Measurements from ENCODE around the gene MRPL19. TPM values are rescaled to one million over a fixed set of nuclear protein-coding genes. Genes with fewer than 3 reads are reported as not detected.
A peak's percentile ranks its signal among the peaks of the same experiment; 100 is the strongest.

Gene MRPL19
- total RNA-seq, 1 donor from 2014 or later: 46.0 TPM

DNA sequence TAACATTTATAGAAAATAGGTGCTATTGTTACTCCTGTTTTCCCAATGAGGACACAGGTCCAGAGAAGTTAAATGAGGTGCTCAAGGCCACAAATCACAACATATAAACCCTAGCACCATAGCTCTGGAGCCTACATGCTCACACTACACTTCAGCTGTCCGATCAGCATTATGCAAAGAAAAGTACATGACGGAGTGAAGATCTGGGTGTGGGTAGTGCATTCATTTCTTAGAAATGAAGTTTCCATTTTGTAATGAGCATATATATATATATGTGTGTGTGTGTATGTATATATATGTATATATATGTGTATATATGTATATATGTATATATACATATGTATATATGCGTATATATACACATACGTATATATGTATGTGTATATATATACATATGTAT is 30.2 kb upstream of the MRPL19 start:
- DNase-seq (ENCODE audit: low read depth, low spot score): no peak

DNA sequence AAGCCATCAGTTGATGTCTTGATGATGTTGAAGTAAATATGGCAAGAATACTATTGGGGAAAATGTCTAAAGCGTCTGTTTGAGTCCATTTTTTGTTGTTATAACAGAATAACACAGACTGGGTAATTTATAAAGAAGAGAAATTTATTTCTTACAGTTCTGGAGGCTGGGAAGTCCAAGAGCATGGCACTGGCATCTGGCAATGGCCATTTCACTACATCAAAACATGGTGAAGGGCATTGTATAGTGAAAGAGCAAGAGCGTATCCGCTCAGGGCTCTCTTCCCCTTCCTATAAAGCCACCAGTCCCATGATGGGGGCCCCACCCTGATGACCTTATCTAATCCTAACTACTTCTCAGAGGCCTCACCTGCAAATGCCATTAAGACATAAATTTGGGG is 29.6 kb upstream of the MRPL19 start:
- no peak for DNase-seq (ENCODE audit: low read depth, low spot score)

DNA sequence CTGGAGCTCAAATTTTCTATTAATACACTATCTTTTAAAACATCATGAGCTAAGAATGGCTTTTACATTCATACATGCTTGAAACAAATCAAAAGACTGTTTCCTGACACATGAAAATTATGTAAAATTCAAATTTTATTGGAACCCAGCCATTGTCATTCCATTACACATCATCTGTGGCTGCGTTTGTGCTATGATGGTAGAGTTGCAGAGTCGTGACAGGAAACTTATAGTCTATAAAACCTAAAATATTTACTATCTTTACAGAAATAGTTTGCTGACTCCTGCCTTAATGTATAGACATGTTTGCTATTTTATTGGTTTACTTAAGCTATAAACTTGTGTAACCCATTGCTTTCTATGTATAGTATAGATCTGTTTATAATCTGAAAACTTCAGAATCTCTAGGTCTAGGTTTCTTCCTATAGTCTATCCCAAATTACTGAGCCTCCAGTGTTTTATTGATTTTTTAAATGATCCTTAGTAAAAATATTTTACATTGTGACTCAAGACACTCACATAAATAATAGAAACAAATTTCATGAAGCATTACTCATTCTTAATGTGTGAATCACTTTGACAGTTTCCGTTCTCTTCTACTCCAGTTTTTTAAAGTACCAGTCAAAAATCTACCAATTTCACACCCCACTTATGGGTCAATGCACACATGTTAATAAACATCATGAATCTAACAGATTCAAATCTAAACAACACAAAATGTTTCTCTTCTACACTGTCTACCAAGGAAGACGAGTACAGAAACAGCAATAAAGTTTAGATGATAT is 26.4 kb upstream of the MRPL19 start:
- DNase-seq (ENCODE audit: low read depth, low spot score): no peak

DNA sequence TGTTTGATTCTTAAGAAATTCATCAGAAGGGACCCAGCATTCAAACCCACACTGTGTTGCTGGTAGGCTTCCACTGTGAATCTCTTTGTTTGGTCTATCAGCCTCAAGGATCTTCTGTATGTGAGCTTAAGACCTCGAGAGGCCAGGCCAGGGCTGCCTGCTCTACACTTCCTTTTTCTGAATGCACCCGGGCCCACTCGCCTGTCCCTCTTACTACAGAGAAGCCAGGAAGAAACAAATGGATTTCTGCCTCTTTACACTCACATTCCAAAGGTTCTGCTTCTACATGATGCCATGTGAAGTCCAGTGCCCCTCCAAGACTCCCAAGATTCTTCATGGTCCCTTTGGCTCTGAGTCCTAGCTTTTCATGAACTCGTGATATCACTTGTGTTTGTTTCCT is 25.4 kb upstream of the MRPL19 start:
- DNase-seq (ENCODE audit: low read depth, low spot score): no peak

DNA sequence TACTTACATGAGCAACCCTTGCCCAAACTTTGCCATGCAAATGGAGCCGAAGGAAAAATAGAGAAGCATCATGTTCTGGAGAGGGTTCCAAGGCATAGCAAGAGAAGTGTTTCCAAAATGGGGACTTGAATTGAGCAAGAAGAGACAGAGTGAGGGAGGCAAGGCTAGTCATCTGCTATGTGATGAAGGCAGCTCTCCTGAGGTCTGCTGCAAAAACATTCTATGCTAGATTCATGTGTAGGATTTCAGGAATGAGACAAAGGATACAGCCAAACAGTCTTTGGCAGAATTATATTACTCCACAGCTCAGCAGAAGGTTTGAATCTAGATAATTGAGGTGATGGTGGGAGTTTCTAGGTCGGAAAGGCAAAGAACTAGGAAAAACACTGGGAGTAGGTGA is 24.1 kb upstream of the MRPL19 start:
- no peak for DNase-seq (ENCODE audit: low read depth, low spot score)

DNA sequence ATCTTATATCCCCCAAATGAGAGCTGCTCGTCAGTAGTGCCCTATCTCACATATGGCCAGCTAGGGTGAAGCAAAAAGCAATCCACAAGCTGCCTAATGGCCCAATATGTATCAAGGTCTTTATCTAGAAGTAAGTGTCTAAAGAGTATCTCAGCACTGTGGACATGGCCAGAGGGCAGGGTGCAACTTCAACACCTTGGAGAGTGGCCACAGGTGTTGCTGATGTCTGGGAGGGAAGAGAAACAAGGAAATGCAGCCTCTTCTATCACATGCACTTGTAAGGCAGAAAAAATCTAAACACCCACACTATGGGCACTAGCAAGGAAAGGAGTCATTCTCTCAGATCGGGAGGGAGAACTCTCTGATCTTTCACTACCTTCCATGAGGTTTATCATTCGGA is 23.7 kb upstream of the MRPL19 start:
- DNase-seq (ENCODE audit: low read depth, low spot score): no peak

DNA sequence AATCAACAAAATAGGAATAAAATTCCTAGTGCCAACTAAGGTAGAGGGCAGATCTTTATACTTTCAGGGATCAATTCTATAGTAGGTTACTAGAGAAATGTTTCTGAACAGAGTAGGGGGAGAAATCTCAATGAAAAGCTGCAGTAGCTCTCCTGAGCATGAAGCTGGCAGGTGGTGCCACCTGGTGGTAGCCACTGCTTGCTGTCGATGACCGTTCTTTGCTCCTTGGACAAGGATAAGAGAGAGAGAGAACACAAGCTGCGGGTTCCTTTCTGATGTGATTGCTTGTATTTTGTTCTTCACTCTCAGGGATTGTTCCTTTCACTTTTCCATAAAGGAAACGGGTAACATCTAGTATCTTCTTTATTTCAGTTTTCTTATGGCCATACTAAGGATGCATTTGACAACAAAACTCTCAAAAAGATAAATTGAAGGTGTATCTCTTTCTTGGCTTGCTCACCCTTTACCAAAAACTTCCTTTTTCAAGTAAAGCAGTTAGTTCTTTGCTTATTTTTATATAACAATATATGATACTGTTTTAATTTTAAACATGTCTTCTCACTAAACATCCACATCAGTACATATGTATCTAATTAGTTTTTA is 18.6 kb upstream of the MRPL19 start:
- DNase-seq (ENCODE audit: low read depth, low spot score): peak; percentile 36

DNA sequence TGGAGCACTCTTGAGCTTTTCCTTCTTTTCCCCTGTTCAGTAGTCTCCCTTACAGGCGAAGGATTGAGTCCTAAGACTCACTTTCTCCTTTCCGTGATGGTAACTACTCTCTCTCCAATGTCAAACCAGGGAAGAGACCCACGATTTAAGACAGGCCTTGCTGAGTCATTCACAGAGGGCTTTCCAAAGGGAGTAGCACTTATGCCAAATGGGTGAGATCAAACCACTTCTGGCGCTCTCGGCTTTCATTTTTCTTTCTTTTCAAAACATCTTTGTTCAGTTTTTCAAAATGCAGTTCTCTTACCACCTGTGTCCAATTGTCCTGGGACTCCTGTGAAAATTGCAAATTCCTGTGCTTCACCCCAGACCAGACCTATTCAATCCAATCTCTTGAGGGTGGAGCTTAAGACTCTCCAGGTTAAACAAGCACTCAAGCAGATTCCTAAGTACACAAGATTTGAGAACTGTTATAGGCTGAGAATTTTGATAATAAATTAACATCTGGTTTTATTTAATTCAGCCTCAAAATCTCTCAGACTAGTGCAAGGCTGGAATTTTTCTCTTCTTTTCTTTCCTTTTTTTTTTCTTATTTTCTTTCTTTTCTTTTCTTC is 14.4 kb upstream of the MRPL19 start:
- DNase-seq (ENCODE audit: low read depth, low spot score): no peak

DNA sequence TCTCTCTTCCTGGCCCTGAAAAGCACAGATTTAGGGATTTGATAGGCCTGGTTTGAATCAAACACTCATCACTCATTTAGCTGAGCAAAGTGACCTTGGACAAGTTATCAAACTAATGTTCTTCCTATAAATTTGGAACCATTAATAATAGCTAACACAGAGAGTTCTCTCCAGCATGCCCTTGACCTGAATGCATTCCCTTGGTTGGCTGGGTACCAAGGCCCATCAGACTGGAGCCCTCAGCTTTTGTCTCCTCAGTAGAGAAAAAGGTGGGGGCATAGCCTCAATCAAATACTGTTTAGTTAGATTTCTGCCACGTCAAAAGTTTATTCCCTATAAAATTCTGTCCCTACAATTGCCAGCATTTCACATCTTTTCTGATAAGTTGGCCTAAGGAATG is 13.8 kb upstream of the MRPL19 start:
- no peak for DNase-seq (ENCODE audit: low read depth, low spot score)

DNA sequence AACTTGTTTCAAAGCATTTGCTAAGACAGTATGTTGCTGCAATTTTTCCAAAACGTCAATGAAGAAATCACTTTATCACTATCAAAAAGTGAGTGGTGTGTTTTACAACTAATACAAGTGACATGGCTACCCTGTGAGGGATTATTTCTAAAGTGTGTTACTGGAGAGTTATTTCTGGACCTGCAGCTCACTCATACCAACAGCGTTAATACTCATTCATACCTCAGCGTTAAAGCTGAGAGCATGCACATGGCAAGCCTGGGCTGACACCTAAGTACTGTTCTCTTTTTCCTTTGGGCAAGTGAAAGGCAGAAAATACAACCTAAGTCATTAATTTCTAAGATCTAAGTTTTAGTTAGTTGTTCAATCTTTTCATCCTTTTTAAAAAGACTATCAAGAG is 13.0 kb upstream of the MRPL19 start:
- no peak for DNase-seq (ENCODE audit: low read depth, low spot score)

DNA sequence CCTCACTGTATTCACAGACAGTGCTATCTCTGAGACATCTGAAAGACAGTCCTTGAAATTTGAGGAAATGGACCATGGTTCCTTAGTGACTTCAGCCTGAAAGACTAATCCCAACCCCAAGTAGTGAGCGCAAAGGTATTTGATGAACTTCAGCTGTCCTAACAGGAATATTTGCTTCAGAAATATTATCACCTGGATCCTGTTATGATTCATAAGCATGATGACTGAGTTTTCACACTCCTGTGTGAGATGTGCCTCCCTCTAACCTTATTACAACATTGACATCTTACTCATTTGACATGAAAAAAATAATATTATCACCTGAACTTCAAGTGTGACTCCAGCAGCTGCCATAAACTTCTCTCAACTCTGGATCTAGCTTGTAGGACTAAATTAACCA is 11.6 kb upstream of the MRPL19 start:
- DNase-seq (ENCODE audit: low read depth, low spot score): no peak

DNA sequence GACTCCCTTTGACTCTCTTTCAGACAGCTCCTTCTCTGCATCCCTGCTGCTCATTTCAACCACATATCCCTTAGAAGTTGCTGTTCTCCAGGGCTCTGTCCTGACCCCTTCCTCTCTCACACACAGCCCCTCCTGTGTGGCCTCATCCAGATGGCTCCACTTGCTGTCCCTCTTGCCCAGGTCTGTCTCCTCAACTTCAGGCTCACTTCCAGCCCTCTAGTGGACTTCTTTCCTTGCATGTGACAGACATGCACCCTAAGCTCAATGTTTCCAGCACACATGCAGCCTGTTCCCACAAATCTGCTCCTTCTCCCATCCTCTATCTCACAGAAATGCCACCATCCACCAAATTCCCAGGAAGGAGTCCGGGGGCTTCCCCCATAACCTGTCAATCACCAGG is 9.0 kb upstream of the MRPL19 start:
- DNase-seq (ENCODE audit: low read depth, low spot score): no peak

DNA sequence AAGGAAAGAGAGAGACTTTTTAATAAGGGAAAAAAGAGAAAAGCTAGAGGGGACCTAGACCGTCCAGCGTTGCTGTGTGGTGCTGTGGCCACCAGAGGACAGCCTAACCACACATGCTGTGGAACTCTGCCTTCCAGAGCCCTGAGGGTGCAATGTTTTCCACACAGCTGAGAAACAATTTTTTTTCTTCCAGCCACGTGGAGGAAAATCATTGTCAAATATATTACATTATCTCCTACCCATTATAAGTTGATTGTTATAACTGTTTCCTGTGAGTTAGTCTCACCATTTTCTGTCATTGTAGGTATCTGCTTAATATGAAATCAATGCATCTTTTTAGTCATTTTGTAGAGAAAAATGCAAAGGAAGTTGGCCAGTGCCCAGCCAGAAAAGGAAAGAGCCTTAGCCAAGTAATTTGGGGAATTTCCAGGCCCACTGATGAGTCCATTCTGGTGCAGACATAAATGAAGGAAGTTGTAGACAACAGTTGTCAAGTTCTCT is 5.9 kb upstream of the MRPL19 start:
- DNase-seq (ENCODE audit: low read depth, low spot score): peak; percentile 58

DNA sequence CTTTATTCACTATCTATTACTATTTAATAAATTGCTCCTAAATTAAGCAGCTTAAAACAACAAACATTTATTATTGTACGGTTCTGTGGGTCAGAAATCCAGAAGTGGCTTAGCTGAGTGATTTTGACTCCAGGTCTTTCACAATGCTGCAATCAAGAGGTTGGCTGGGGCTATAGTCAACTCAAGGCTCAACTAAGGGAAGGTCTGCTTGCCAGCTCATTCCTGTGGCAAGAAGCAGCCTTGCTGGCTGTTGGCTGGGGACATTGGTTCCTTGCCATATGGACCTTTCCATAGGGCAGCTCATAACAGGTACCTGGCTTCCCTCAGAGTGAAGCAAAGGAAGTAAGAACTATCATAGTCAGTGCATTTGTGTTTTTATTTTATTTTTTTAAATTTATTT is 5.0 kb upstream of the MRPL19 start:
- DNase-seq (ENCODE audit: low read depth, low spot score): no peak

DNA sequence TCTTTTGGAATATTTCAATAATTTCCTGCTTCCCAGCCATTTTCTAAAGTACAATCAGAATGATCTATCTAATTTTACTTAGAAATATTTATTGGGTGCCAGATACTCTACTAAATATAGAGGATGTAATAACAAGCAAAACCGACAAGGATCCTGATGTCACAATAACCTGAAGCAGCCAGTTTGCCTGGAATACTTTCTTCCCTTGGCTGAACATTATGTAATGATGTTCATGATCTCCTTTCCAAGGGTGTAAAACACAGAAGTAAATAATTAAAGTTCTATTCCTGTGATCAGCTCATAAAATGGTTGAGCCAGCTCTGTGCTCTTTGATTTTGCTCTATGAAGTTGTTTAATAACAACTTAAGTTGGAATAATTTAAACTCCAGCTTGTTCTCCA is 2.6 kb upstream of the MRPL19 start:
- DNase-seq (ENCODE audit: low read depth, low spot score): no peak

DNA sequence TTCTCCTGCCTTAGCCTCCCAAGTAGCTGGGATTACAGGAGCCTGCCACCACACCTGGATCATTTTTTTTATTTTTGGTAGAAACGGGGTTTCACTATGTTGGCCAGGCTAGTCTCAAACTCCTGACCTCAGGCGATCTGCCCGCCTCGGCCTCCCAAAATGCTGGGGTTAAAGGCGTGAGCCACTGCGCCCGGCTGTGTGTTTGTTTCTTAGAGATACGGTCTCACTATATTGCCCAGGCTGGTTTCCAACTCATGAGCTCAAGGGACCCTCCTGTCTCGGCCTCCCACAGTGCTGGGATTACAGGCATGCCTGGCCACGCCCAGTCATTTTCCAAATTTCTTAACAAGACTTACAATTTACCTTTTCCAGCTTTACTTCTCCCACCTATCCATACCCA is 940 bp upstream of the MRPL19 start:
- DNase-seq (ENCODE audit: low read depth, low spot score): no peak

DNA sequence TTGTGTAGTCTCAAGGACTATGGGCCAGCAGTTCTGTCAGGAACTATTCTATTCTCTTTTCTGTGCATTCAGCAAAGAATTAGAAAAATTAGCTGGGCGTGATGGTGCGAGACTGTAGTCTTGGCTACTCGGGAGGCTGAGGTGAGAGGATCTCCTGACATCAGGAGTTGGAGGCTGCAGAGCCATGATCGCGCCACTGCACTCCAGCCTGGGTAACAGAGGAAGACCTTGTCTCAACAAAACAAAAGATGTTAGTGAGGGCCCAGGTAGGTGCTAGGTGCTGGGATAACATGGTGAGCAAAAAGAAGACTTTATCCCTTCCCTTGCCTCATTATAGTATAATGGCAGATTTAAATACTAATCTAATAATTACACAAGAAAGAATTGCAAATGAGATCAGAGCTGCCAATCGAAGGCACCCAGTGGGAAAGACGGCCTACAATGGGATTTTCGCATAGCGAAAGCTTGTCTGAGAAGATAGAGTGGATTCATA is 447 bp upstream of the MRPL19 start:
- DNase-seq (ENCODE audit: low read depth, low spot score): no peak

DNA sequence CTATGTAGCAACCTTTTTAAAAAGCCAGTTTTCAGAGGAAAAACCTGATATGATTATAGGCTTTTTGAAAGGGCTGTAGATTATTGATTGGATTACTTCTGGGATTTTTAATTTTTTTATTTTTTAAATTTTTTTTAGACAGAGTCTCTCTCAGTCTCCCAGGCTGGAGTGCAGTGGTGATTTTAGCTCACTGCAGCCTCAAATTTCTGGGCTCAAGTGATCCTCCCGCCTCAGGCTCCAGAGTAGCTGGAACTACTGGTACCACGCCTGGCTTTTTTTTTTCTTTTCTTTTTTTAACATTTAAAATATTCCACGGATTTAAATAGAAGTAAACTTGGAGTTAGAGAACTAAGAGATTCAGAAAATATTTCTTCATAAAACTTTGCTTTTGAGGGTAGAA is 1.2 kb downstream of the MRPL19 start:
- DNase-seq (ENCODE audit: low read depth, low spot score): no peak

DNA sequence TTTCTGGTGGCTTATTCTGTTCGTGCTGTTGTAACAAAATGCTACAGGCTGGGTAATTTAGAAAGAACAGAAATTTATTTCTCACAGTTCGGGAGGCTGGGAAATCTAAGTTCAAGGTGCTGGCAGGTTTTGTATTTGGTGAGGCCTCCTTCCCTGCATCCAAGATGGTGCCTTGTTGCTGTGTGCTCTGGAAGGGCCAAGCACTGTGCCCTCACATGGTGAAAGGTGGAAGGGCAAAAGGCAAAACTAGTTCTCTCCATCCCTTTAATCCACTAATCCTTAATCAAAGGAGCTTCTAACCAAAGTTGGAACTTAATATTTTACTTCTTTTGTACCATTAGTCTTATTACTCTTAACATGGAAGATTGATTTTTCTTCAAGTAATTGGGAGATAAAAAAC is 7.4 kb downstream of the MRPL19 start:
- DNase-seq (ENCODE audit: low read depth, low spot score): no peak

DNA sequence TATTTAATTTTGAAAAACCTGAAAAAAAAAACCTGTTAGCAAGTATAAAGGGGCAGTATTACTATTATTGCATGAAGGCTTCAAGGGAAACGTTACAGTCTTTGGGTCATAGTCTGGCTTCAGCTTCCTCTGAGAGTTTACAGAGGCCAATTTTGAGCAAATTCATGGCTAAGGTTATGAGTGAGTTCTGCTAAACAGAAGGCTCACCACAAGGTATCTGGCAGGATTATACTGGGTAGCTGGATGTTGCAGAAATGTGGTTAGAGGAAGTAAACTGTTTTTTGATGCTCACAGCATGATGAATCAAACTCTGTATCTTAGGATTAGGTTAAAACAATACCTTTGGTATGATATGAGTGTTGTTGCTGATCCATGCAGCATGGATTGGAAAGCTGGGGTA is 9.3 kb downstream of the MRPL19 start:
- DNase-seq (ENCODE audit: low read depth, low spot score): no peak

DNA sequence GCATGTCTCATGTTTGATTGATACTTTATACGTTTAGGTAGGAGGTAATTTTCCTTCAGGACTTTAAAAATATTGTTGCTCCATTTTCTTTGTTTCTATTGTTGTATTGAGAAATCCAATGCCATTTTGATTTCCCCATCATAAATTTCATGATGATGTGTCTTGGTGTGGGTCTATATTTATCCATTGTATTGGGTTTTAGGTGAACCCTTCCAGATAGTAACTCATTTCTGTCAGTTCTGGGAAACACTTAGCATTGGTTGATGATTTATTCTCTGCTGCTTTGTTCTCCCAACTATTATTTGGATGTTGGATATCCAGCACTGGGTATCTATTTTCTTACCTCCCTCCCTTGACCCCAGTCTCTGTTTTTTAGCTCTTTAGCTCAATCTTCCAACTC is 10.0 kb downstream of the MRPL19 start:
- DNase-seq (ENCODE audit: low read depth, low spot score): no peak

DNA sequence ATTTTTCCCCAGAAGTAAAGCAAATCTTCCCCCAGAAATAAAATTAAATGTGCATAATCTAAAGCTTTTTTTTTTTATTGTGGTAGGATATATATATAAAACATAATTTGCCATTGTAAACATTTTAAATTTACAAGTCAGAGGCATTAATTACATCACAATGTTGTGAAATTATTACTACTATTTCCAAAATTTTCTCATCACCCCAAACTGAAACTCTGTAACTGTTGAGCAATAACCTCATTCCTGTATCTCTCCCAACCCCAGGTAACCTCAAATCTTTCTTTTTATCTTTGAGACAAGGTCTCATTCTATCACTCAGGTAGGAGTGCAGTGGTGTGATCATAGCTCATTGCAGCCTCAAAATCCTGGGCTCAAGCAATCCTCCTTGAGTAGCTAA is 11.2 kb downstream of the MRPL19 start:
- no peak for DNase-seq (ENCODE audit: low read depth, low spot score)

DNA sequence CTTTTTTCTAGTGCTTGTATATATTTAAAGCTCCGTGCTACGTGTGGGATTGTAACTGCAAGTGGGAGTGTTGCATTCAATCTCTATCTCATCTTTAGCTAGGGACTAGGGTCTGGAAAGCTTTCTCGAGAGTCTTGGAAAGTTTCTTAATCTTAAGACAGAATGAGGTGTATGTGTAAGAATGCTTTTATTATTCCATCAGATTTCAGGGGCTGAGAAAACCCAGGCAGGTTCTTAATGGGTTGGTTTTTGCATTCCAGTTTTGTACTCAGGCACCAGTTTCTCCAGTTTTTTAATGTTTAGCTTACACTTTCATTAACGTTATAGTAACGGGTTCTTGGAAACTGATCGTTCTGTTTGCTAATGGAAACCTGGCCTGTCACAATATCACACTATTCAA is 20.3 kb downstream of the MRPL19 start:
- no peak for DNase-seq (ENCODE audit: low read depth, low spot score)

Measured in pulmonary artery endothelial cell (primary cell).